ENCODE results near the gene RUNX1.

DNA sequence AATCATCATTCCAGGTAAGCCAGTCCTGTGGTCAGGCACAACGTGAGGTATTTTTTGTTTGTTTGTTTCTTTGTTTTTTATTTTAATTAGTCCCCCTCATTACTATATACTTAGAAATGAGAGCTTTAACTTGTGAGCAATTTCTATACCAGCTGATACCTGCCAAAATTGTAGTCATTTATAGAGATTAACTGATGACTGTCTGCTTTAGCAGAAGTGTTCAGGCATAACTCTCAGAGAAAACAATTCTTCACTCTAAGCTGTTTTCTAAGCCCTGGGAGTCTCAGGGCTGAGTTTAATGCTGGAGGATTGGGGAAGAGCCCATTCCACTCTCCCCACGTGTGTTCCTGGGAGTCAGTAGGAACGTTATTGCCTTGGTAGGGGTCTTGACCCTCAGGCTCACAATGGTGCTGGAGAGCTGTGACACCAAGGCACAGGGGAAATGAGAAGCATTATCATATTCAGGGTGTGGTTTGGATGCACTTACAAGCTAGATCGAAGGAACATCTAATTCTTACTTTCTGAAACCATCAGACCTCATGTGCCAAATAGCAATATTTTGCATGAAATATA, 212.1 kb downstream of the RUNX1 start:
- TF ChIP-seq, protein P1, sequence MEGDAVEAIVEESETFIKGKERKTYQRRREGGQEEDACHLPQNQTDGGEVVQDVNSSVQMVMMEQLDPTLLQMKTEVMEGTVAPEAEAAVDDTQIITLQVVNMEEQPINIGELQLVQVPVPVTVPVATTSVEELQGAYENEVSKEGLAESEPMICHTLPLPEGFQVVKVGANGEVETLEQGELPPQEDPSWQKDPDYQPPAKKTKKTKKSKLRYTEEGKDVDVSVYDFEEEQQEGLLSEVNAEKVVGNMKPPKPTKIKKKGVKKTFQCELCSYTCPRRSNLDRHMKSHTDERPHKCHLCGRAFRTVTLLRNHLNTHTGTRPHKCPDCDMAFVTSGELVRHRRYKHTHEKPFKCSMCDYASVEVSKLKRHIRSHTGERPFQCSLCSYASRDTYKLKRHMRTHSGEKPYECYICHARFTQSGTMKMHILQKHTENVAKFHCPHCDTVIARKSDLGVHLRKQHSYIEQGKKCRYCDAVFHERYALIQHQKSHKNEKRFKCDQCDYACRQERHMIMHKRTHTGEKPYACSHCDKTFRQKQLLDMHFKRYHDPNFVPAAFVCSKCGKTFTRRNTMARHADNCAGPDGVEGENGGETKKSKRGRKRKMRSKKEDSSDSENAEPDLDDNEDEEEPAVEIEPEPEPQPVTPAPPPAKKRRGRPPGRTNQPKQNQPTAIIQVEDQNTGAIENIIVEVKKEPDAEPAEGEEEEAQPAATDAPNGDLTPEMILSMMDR (IDR thresholded peaks at IDR 0.05) = no peak
- no peak for TF ChIP-seq EZH2 (IDR thresholded peaks at IDR 0.05; ENCODE audit: borderline replicate concordance, insufficient read depth, low read depth, low read length, poor library complexity, severe bottlenecking)

Measured in B cell (primary cell).